ENCODE measurements around the gene CPED1.

The CPED1 gene

DNA sequence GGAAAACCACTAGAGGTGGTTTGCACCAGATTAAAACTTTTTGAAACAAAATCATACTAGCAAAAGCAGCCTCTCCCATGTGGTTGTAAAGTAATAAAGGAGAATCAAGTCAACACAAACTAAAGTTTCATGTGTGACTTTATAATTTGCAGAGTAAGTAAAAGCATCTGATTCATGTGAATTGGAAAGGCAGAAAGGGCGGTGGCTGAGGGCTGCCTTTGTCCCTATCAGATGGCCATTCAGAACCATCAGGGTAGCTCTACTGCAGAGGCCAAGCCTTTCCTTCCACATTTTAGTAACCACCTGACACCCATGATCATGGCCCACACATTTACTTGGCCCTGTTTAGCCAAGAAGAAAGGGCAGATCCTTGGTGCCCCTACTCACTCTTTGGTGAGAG is 356.0 kb downstream of the CPED1 start:
- H3K27ac ChIP-seq = no peak overlapping the region

More for the DNA sequence above, 356.0 kb downstream of the CPED1 start:
- TF ChIP-seq, protein P1, sequence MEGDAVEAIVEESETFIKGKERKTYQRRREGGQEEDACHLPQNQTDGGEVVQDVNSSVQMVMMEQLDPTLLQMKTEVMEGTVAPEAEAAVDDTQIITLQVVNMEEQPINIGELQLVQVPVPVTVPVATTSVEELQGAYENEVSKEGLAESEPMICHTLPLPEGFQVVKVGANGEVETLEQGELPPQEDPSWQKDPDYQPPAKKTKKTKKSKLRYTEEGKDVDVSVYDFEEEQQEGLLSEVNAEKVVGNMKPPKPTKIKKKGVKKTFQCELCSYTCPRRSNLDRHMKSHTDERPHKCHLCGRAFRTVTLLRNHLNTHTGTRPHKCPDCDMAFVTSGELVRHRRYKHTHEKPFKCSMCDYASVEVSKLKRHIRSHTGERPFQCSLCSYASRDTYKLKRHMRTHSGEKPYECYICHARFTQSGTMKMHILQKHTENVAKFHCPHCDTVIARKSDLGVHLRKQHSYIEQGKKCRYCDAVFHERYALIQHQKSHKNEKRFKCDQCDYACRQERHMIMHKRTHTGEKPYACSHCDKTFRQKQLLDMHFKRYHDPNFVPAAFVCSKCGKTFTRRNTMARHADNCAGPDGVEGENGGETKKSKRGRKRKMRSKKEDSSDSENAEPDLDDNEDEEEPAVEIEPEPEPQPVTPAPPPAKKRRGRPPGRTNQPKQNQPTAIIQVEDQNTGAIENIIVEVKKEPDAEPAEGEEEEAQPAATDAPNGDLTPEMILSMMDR (IDR thresholded peaks at IDR 0.05) = no peak
- no peak for TF ChIP-seq ZFX (IDR thresholded peaks at IDR 0.05; ENCODE audit: borderline replicate concordance)

All from 22Rv1 (cell line).